HG03139 (cell line): Measurements from ENCODE around the gene MAGEA11.
"Not testable (repeated sequence)": the region's sequence is repeated elsewhere in the genome, so short reads cannot be mapped to it uniquely, and the experiment has no call there.

Source experiments
- ATAC-seq: cut with Tn5 transposase; IDR thresholded peaks from one replicate; pipeline ENCODE4 v1.9.1; 2021; ENCODE audit not compliant: unreplicated experiment

Gene MAGEA11

DNA sequence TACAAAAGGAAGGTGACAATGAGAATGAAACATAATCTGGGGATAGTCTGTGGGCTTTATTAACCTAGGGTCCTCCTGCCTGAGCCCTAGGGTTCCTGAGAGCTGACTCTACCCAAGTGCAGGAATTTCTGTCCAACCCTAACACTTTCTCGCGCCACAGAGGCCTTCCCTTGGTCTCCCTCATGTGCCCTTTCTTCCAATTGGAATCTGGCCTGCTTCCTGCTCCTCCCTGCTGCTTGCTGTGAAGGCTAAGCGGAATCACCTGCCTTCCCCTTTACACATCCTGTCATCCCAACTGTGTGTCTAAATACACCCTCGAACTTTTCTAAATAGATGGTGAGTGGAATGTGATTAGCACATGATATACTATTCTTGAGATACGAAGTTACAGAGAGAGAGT, 5.9 kb downstream of the MAGEA11 start:
- ATAC-seq = no peak

DNA sequence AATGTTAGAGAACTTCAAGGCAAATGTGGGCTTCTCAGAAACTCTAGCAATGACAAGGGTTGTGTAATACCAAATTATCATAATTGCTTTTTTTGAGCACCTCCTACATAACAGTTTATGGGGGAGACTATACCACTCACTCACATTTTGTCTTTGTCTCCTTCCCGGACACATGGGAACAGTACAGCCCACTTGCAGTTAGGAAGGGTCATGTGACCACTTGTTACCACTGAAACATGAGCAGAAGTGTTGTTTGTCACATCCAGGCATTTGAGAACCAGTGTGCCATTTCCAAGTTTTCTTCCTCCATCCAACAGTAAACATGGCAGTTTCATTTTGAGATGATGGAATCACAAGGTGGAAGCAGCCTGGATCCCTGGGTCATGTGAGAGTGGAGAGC, 6.9 kb downstream of the MAGEA11 start:
- ATAC-seq = no peak

DNA sequence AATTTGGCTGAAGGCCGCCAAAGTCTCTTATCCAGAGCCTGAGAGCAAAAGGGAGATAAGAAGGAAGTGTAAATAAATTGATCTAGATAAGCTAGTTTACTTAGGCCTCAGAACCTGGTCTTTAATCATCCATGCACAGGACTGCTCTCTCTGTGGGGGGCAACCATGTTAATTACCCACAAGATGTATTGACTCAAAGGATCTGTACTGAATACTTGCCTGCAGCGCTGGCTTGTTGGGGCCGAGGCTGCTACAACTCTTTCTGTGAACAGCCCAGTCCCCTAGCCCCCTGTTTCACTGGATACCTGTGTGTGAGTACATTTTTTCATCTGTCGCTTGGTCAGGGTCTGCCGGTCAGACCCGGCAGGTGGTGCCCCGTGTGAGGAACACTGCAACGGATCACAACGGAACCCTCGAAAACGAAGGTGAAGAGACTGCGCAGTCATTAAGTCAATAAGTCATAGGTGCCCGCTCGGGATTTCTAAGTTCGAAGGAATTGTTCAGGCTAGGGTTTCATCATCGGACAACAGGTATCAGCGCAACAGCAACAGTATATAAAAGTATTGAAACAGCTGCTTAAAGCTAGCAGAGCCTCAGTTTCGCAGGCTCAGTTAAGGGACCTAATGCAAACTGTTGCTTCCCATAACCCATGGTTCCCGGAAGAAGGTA, 8.3 kb downstream of the MAGEA11 start:
- ATAC-seq = no peak

DNA sequence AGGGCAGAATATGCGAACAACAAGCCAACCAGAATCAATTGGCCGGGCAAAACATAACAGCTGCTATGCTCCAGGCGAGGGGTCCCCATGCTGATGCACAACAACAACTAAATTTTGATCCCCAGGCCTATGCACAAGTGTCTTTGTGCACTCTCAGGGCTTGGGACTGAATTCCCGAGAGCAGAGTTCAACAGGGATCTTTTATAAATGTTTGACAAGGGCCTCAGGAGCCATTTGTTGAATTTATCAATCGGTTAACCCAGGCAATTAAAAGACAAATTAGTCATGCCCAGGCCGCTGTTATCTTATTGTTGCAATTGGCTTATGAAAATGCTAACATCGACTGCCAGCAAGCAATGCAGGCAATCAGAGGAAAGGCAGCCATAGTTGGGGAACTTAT, 9.4 kb downstream of the MAGEA11 start:
- not testable (repeated sequence) for ATAC-seq

DNA sequence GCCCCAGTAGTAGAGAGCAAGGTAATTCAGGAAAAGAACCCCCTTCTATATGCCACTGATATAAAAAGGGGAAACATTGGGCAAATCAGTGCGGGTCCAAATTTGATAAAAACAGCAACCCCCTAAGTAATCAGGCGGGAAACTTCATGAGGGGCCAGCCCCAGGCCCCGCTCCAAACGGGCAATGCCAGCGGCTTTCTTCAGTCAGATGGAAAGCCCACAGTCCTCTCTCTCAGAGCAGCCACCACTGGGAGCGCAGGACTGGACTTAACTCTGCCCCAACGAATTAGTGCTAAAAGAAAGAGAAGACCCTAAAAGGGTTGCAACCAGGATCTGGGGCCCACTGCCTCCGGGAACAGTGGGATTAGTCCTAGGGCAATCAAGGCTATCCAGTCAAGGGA, 9.9 kb downstream of the MAGEA11 start:
- ATAC-seq = no peak

DNA sequence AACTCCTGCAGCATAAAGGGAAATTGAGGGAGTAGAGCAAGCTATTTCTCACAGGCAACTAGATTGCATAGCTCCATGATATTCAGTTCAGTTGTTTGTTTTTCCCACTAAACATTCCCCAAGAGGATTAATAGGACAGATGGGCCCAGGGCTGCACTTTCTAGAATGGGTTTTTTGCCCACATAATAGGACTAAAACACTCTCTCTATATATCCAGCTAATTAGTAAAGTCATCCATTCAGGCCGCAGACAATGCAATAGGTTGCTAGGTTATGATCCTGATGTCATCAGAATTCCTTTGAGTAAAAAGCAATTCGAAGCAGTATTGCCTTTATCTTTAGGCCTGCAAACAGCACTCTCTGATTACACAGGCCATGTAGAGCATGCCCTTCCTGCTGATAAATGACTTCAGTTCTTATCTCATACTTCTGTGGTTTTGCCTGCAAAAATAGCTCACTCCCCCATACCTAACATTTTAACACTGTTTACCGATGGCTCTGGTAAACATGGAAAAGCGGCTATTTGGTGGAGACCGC, 11.8 kb downstream of the MAGEA11 start:
- ATAC-seq = not testable (repeated sequence)

DNA sequence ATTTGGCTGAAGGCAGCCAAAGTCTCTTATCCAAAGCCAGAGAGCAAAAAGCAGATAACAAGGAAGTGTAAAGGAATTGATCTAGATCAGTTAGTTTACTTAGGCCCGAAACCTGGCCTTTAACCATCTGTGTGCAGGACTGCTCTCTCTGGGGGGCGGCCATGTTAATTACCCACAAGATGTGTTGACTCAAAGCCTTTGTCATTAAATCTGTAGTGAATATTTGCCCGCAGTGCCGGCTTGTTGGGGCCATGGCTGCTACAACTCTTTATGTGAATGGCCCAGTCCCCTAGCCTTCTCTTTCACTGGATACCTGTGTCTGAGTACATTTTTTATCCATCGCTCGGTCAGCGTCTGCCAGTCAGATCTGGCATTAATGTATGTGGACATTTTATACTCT, 15.4 kb downstream of the MAGEA11 start:
- ATAC-seq = not testable (repeated sequence)

DNA sequence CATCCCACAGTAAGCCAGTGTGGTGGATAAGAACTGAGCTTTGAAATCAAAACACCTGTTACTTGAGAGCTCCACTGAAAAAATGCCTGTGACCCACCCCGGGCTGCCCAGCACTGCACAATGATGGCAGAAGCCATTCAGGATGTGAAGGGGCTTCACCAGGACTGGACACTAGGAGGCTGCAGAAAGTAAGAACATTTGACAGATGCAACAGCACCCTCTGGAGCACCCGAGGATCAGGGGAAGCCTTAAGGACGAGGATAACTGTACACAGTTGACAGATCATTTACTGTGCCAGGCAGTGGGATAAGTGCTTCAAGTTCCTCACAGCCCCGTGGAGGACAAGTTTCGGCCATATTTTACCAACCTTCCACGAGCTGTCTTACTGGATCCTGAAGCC, 30.4 kb downstream of the MAGEA11 start:
- not testable (repeated sequence) for ATAC-seq

DNA sequence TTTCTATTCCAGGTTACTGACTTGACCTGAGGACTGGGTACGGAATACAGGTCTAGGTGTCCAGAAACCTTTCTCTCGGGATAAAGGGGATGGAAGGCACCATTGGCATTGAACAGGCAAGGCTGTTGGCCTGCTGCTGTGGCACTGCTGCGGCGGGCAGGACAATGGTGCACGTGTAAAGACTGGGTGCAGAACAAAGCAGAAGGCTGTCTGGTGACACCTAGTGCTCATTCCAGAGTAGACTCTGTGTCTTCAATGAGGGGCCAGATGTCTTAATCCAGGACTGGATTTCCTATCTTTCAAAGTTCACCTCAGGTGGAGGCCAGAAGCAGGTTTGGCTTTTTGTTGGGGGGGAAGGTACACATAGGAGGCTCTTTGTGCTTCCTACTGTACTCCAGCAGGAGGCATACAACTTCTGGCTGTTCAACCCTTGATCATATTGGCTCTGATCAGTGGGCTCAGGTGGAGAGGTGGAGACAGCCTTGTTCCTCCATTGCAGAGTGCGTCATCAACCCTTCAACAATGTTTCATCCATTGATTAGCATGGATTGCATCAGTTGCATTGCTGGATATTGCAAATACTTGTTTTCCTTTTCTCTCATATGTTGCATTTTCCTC, 34.6 kb downstream of the MAGEA11 start:
- not testable (repeated sequence) for ATAC-seq

DNA sequence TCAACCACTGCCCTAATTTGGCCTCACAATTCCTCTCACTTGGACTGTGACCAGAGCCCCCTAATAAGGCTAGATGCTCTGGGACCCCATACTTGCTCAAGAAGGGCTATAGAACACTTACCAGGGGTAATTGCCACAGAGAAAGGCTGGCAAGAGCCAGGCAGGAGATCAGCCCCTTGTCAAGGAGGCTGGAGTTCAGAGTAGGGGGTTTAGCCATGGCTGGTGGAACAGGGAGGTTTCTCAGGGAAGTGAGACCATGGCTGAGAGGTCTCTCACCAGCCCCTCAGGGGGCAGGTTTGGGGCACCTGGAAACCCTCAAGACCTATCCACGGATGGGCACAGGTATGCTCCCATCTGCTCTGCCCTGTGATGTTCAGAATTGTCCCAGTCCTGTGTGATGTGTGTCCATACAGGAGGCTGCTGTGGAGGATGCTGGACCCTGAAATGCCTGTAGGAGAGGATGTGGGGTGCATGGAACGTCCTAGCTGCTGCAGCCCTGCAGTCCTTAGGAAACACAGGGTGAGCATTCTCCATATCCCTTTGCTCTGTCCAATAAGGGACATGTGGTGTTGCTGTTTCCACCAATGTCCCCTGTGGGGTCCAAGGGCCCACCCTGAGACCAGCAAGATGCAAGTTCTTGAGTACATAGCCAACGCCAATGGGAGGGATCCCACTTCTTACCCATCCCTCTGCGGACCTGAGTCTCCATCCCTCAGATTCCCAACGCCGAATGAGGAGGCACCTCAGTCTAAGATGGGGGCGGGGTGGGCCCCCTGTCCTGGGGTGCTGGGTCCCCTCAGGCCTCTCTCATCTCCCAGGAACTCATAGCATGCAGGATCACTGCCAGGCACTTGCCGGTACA, 45.6 kb downstream of the MAGEA11 start:
- no peak for ATAC-seq

DNA sequence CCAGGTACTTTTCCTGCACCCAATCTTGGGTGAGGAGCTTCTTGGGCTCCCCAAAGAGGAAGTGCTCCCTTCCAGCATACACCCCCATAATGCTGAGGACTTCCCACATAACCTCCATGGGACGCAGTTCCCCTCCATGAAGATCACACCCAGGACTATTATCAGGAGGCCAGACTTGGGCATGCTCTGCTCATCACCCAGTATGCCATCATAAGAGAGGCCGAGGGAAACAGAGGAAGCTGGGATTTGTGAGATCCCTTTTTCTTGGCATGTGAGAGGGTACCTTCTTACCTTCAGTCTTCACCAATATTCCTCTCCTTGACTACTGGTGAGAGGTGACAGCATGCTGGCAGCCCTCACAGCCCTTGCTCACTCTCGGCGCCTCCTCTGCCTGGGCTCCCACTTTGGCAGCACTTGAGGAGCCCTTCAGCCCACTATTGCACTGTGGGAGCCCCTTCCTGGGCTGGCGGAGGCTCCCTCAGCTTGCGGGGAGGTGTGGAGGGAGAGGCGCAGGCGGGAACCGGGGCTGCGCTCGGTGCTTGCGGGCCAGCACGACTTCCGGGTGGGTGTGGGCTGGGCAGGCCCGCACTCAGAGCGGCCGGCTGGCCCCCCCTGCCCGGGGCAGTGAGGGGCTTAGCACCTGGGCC, 46.3 kb downstream of the MAGEA11 start:
- ATAC-seq = no peak

DNA sequence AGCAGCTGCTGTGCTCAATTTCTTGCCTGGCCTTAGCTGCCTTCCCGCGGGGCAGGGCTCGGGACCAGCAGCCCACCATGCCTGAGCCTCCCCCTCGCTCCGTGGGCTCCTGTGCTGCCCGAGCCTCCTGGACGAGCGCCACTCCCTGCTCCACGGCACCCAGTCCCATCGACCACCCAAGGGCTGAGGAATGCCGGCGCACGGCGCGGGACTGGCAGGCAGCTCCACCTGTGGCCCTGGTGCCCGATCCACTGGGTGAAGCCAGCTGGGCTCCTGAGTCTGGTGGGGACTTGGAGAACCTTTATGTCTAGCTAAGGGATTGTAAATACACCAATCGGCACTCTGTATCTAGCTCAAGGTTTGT, 46.8 kb downstream of the MAGEA11 start:
- not testable (repeated sequence) for ATAC-seq

DNA sequence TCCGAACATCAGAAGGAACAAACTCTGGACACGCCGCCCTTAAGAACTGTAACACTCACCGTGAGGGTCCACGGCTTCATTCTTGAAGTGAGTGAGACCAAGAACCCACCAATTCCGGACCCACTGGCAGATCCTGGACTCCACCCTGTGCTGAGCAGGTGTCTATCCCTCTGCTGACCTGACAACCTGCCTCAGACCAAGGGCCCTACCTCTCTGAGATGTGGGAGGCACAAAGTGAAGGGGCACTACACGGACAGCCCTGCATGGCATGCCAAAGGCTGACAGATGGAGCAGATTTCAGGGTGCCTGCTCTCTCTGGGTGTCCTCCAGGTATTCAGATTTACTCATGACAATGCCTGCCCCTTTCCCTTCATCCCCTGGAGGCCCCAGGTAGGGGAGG, 48.0 kb downstream of the MAGEA11 start:
- no peak for ATAC-seq

DNA sequence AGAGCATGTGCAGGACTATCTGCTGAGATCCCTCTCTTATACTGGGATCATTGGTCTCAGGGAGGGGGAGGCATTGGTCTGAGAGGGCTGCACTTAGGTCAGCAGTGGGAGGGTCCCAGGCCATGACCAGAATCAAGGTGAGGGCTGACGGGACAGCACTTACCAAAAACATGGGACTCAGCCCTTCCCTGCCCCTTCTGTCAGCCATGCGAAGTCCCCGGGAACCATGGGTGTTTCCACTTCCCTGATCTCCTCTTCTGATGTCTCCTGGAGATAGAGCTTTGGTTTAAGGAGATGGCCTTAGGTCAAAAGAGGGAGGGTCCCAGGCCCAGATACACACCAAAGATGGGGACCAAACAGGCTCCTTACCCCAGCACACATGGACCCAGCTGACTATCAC, 49.1 kb downstream of the MAGEA11 start:
- ATAC-seq = no peak

DNA sequence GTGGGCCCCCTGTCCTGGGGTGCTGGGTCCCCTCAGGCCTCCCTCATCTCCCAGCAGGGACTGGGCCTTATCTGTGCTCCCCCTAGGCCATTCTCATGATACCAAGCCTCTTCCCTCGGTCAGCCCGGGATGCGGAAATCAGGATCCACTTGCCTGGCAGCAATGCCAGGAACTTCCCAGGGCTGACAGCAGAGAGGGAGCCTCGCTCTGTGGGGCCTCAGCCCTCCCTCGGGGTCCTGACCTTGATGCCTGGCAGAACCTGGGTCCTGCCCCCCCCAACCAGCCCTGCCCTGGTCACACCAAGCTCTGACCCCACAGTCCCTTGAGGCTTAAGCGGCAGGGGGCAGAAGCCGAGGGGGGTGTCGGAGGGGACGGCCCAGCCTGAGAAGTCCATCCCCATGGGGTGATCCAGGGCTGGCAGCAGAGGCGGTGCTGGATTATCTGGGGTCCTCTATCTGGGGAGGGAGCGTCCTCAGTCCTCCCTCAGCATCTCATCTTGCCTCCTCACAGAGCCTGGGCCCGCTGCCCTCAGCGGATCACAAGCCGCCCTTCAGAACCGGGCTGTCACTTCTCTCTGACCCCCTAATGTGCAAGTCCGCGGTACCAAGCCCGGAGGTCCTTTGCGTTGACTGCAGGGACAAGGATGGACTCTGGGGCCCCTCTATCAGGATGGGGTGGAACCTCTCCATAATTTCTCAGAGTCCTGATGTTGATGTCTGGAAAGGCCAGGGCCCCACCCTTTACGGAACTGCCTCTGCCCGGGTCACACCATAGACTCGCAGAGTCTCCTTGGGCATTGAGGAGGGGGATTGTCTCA, 50.2 kb downstream of the MAGEA11 start:
- ATAC-seq = not testable (repeated sequence)

DNA sequence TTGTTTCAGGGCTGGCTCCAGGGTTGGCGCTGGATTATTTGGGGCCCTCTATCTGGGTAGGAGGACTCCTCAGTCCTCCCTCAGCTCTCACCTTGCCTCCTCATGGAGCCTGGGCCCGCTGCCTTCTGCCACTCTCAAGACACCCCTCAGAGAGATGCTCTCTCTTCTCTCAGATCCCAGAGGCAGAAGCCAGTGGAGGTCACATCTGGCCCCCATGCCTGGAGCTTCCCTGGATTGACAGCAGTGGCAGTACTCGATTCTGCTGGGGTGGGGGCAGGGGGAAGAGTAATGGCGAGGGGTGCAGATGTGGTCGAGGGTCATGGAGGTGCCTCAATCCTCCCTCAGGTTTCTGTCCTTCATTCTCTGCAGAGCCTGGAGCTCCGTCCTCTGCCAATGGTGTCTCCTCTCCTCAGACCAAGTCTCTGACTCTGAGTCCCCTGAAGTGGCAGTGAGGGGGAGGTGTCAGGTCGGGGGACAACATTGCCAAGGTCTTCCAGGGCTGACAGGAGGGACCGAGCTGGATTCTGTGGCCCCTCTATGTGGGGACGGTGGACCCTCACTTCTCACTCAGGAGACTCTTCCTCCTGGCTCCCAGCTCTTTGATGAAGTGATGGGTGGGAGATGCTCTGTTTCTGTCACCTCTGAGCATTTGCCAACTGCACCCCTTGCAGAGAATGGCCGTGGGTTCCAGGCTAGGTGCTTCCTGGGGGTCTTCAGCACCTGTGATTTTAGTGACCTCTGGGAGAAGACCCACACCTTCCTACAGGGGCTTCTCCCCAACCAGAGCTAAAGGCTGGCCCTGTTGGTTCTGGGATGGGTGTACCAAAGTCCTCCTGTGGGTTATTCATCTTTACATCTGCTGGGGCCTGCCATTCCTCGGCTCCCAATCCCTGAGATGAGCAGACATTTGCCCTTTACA, 51.1 kb downstream of the MAGEA11 start:
- ATAC-seq = no peak
